A549 (cell line): Measurements from ENCODE around the gene RLN3. TPM values are rescaled to one million over a fixed set of nuclear protein-coding genes. Genes with fewer than 3 reads are reported as not detected.

Experiments
- ATAC-seq, 2 experiments: fragments of 200-7000 bp in 1 of 2; fragments of >200 bp in 1 of 2; cut with Nextera tagmentation in 1 of 2; cut with Tn5 transposase in 1 of 2; 3 replicates each; pipeline versions ENCODE4 v1.8.0 to v1.9.1; 2018 to 2020; ENCODE audit warnings: mild to moderate bottlenecking in 1 of 2, moderate library complexity in 1 of 2
- CTCF ChIA-PET: fragments of 300-600 bp; sonication (Branson Sonifier 250); formaldehyde crosslinking; extraction: SDS; loops from one replicate; lab custom pipeline; 2021; ENCODE audit warnings: antibody characterized with exemption, inconsistent platforms; lab: Yijun Ruan, JAX
- POLR2A ChIA-PET: fragments of 350-600 bp; formaldehyde crosslinking; extraction: SDS; loops from one replicate; lab custom pipeline; 2021; ENCODE audit warnings: antibody characterized with exemption, inconsistent platforms; lab: Yijun Ruan, JAX
- DNase-seq, 2 experiments: peaks; one replicate each; pipeline versions ENCODE4 v3.0.0 to v3.0.0-alpha.2; 2011 to 2016; ENCODE audit warnings: low read depth in 1 of 2, low spot score in 1 of 2
- FAIRE-seq: peaks from 2 replicates; lab custom pipeline; 2011; peaks lifted over from hg19 to GRCh38; lab: Jason Lieb, UNC
- H3K27ac ChIP-seq, 2 experiments: fragments of >200 bp; sonication (Bioruptor Twin); formaldehyde crosslinking; 3 replicates each; pipeline ENCODE4 v1.5.1; 2016 to 2017
- H3K4me1 ChIP-seq: fragments of >200 bp; sonication (Bioruptor Twin); formaldehyde crosslinking; 3 replicates; pipeline ENCODE4 v1.6.1; 2016
- H3K4me2 ChIP-seq: fragments of >200 bp; sonication (Bioruptor Twin); formaldehyde crosslinking; 3 replicates; pipeline ENCODE4 v1.6.1; 2016
- H3K4me3 ChIP-seq: fragments of >200 bp; sonication (Bioruptor Twin); formaldehyde crosslinking; 3 replicates; pipeline ENCODE4 v1.5.1; 2016
- H3K9me3 ChIP-seq: fragments of >200 bp; sonication (Bioruptor Twin); formaldehyde crosslinking; 3 replicates; pipeline ENCODE4 v1.6.1; 2016
- BHLHE40 ChIP-seq: IDR thresholded peaks from 2 replicates; pipeline ENCODE4 v1.6.1; 2012; ENCODE audit warnings: low read depth, low read length, inconsistent platforms
- CBX8 ChIP-seq: fragments of 200-600 bp; sonication (generic); IDR thresholded peaks from 2 replicates; pipeline ENCODE4 v1.6.1; 2016
- CEBPB ChIP-seq, 2 experiments: fragments of >200 bp in 1 of 2; sonication (Bioruptor Twin) in 1 of 2; formaldehyde crosslinking in 1 of 2; IDR thresholded peaks; 2 replicates each; pipeline ENCODE4 v1.6.1; 2012 to 2016
- CHD4 ChIP-seq: fragments of 200-600 bp; sonication (generic); IDR thresholded peaks from 2 replicates; pipeline ENCODE4 v1.6.1; 2016; ENCODE audit warnings: antibody characterized with exemption, mild to moderate bottlenecking, borderline replicate concordance
- EHF ChIP-seq: fragments of 250-450 bp; sonication (Bioruptor Pico); IDR thresholded peaks from 2 replicates; pipeline ENCODE4 v1.5.0; 2020; ENCODE audit warnings: mild to moderate bottlenecking
- EP300 ChIP-seq, 2 experiments: fragments of >200 bp; sonication (Bioruptor Twin); formaldehyde crosslinking; IDR thresholded peaks; 2 replicates in 1 of 2; 3 replicates in 1 of 2; pipeline ENCODE4 v1.6.1; 2016 to 2017
- ESRRA ChIP-seq: fragments of 150-350 bp; IDR thresholded peaks from 2 replicates; pipeline ENCODE4 v1.6.1; 2014; ENCODE audit warnings: mild to moderate bottlenecking, low read length, borderline replicate concordance
- FOSB ChIP-seq: fragments of 250-450 bp; sonication (Bioruptor Pico); IDR thresholded peaks from 2 replicates; pipeline ENCODE4 v1.5.0; 2020; ENCODE audit warnings: mild to moderate bottlenecking, moderate library complexity
- FOXS1 ChIP-seq: fragments of 250-450 bp; sonication (Bioruptor Pico); IDR thresholded peaks from 2 replicates; pipeline ENCODE4 v1.5.0; 2020; ENCODE audit warnings: mild to moderate bottlenecking, moderate library complexity
- GATA3 ChIP-seq: IDR thresholded peaks from 2 replicates; pipeline ENCODE4 v1.6.1; 2012; ENCODE audit warnings: borderline replicate concordance
- HDAC2 ChIP-seq: fragments of 200-600 bp; sonication (generic); IDR thresholded peaks from 2 replicates; pipeline ENCODE4 v1.6.1; 2016
- HOXB13 ChIP-seq: fragments of 250-450 bp; sonication (Bioruptor Pico); IDR thresholded peaks from 2 replicates; pipeline ENCODE4 v1.5.0; 2020; ENCODE audit warnings: low read depth, mild to moderate bottlenecking, moderate library complexity
- HOXB5 ChIP-seq: fragments of 250-450 bp; sonication (Bioruptor Pico); IDR thresholded peaks from 2 replicates; pipeline ENCODE4 v1.5.0; 2020; ENCODE audit warnings: mild to moderate bottlenecking, moderate library complexity
- JUN ChIP-seq, 2 experiments: fragments of >200 bp; sonication (Bioruptor Twin); formaldehyde crosslinking; IDR thresholded peaks; 2 replicates in 1 of 2; 3 replicates in 1 of 2; pipeline ENCODE4 v1.6.1; 2016 to 2017
- JUNB ChIP-seq: fragments of >200 bp; sonication (Bioruptor Twin); formaldehyde crosslinking; IDR thresholded peaks from 2 replicates; pipeline ENCODE4 v1.6.1; 2016
- KDM5A ChIP-seq: fragments of 200-600 bp; sonication (generic); IDR thresholded peaks from 2 replicates; pipeline ENCODE4 v1.6.1; 2016; ENCODE audit warnings: antibody characterized with exemption, mild to moderate bottlenecking
- MYC ChIP-seq: IDR thresholded peaks from 2 replicates; pipeline ENCODE4 v1.6.1; 2012; ENCODE audit warnings: mild to moderate bottlenecking, inconsistent platforms, low read length, improper control_type of control experiment, borderline replicate concordance
- NPAS2 ChIP-seq: fragments of 250-450 bp; sonication (Bioruptor Pico); IDR thresholded peaks from 2 replicates; pipeline ENCODE4 v1.8.0; 2022; ENCODE audit warnings: mild to moderate bottlenecking, moderate library complexity, borderline replicate concordance
- POLR2A ChIP-seq: IDR thresholded peaks from 2 replicates; pipeline ENCODE4 v1.6.1; 2012; ENCODE audit warnings: mild to moderate bottlenecking, low read length
- RARB ChIP-seq: fragments of 250-450 bp; sonication (Bioruptor Pico); IDR thresholded peaks from 2 replicates; pipeline ENCODE4 v1.8.0; 2021; ENCODE audit warnings: mild to moderate bottlenecking, moderate library complexity
- RCOR1 ChIP-seq: fragments of 150-350 bp; IDR thresholded peaks from 2 replicates; pipeline ENCODE4 v1.6.1; 2014; ENCODE audit warnings: antibody characterized with exemption, low read length, low read depth
- RNF2 ChIP-seq: fragments of 200-600 bp; sonication (generic); IDR thresholded peaks from 2 replicates; pipeline ENCODE4 v1.6.1; 2016; ENCODE audit warnings: low read depth, mild to moderate bottlenecking, antibody characterized with exemption, moderate library complexity, borderline replicate concordance
- SMC3 ChIP-seq: fragments of >200 bp; sonication (Bioruptor Twin); formaldehyde crosslinking; IDR thresholded peaks from 3 replicates; pipeline ENCODE4 v1.6.1; 2018; ENCODE audit warnings: inconsistent platforms
- TFCP2L1 ChIP-seq: fragments of 250-450 bp; sonication (Bioruptor Pico); IDR thresholded peaks from 2 replicates; pipeline ENCODE4 v1.5.0; 2021; ENCODE audit warnings: mild to moderate bottlenecking
- ZC3H11A ChIP-seq: fragments of 450-650 bp; IDR thresholded peaks from 2 replicates; pipeline ENCODE4 v1.6.1; 2014; ENCODE audit warnings: antibody characterized with exemption, mild to moderate bottlenecking
- ZNF302 ChIP-seq: fragments of 250-450 bp; sonication (Bioruptor Pico); IDR thresholded peaks from 2 replicates; pipeline ENCODE4 v1.9.0; 2021; ENCODE audit warnings: inconsistent platforms, mild to moderate bottlenecking, moderate library complexity
- WGBS: methylation state at CpG from one replicate; pipeline ENCODE4 v1.1.6; 2017; ENCODE audit errors: missing lambda C conversion rate; 5-methylcytosine and 5-hydroxymethylcytosine counted together
- polyA plus RNA-seq, 4 experiments: library from polyadenylated mRNA; depleted of rRNA in 3 of 4; stranded (reverse); fragments of >200 nt; fragmentation: RNase III in 1 of 4; extraction: RNeasy Plus Mini Kit Qiagen cat#74134 plus additional on column Dnase treatment in 1 of 4; gene quantifications; 2 replicates in 3 of 4; 3 replicates in 1 of 4; pipeline ENCODE4 v1.2.3, GENCODE V29; 2011 to 2017
- TF ChIP-seq, protein P1 (sequence below): fragments of 150-350 bp; IDR thresholded peaks from 2 replicates; pipeline ENCODE4 v1.6.1; 2014; ENCODE audit warnings: low read depth, mild to moderate bottlenecking, low read length
- TF ChIP-seq, protein P2 (sequence below): fragments of >200 bp; sonication (Bioruptor Twin); formaldehyde crosslinking; IDR thresholded peaks from 3 replicates; pipeline ENCODE4 v1.5.1; 2016
- TF ChIP-seq, protein P3 (sequence below): IDR thresholded peaks from 2 replicates; pipeline ENCODE4 v1.6.1; 2012; ENCODE audit warnings: low read depth, borderline replicate concordance

The RLN3 gene
- polyA plus RNA-seq, 2 of the 4 experiments (the other 2 are of a cell fraction) = not detected

DNA sequence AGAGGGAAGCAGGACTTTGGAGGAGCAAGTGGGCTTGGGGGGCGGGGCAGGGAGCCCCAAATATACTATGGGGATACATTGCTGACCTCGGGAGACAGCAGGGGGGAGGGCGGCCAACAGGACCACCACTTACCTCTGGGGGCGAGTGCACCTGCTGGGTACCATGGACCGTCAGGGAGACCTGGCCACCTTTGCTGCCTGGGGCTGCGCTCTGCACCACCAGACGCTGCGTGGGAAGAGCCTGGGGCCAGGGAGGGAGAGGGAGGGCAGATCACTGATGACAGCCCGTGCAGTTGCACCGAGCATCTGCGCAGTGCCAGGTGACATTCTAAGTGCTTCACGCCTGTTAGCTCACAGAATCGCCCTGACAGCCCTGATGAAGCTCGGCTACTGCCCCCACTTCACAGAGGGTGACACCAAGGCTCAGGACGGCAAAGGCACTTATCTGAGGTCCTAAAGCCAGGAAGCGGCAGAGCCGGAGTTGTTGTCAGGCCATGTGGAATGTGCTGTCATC lies 45.9 kb upstream of the RLN3 start:
- no peak for TF ChIP-seq KDM5A
- TF ChIP-seq JUNB = no peak
- TF ChIP-seq EP300 (IDR thresholded peaks at IDR 0.05) = no peak
- TF ChIP-seq EHF (CRISPR knock-in tag) = no peak
- TF ChIP-seq RNF2 = no peak
- TF ChIP-seq RCOR1 = no peak
- TF ChIP-seq, protein P1, sequence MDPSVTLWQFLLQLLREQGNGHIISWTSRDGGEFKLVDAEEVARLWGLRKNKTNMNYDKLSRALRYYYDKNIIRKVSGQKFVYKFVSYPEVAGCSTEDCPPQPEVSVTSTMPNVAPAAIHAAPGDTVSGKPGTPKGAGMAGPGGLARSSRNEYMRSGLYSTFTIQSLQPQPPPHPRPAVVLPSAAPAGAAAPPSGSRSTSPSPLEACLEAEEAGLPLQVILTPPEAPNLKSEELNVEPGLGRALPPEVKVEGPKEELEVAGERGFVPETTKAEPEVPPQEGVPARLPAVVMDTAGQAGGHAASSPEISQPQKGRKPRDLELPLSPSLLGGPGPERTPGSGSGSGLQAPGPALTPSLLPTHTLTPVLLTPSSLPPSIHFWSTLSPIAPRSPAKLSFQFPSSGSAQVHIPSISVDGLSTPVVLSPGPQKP = no peak
- ChIA-PET POLR2A (no interaction called here), CTCF (no interaction called here)
- no peak for FAIRE-seq
- whole genome bisulfite sequencing = 98% methylated on average over 8 of the region's 17 CpGs
- DNase-seq = no peak
- Histone ChIP-seq H3K9me3 (no peaks in the 10 kb centered on the region), H3K4me3 (no peak overlapping the region), H3K27ac (no peak overlapping the region), H3K4me1 (no peaks in the 10 kb centered on the region), H3K4me2 (no peak overlapping the region)
- ATAC-seq = no peak

DNA sequence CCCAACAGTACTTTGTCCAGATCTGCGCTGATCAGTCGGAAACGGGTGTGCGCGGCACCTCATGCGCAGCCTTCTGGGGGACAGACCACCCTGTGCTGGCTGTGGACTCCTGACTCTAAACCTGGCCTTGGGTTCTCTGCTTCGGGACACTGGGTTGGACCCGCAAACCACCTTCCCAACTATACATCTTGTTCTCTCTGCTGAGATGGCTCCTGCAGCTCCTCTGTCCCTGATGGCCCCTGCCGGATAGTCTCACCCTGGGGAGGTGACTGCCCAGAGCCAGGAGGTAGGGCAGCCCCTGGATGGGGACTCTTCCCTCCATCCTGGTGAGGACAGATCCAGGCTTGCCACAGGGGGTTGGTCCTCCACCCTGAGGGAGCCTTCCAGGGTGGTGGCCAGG lies 45.2 kb upstream of the RLN3 start:
- FAIRE-seq = no peak
- H3K4me2 ChIP-seq = no peak overlapping the region
- no peaks in the 10 kb centered on the region for H3K4me1 ChIP-seq
- H3K27ac ChIP-seq = no peak overlapping the region
- ATAC-seq = no peak
- DNase-seq = no peak
- no peak overlapping the region for H3K4me3 ChIP-seq
- CTCF ChIA-PET = no interaction called here
- H3K9me3 ChIP-seq = no peaks in the 10 kb centered on the region
- no peak for TF ChIP-seq RARB (CRISPR knock-in tag)
- TF ChIP-seq FOSB = no peak
- TF ChIP-seq ZNF302 (CRISPR knock-in tag) = no peak
- no peak for TF ChIP-seq HOXB13 (CRISPR knock-in tag)
- no peak for TF ChIP-seq JUN (IDR thresholded peaks at IDR 0.05)
- TF ChIP-seq, protein P2, sequence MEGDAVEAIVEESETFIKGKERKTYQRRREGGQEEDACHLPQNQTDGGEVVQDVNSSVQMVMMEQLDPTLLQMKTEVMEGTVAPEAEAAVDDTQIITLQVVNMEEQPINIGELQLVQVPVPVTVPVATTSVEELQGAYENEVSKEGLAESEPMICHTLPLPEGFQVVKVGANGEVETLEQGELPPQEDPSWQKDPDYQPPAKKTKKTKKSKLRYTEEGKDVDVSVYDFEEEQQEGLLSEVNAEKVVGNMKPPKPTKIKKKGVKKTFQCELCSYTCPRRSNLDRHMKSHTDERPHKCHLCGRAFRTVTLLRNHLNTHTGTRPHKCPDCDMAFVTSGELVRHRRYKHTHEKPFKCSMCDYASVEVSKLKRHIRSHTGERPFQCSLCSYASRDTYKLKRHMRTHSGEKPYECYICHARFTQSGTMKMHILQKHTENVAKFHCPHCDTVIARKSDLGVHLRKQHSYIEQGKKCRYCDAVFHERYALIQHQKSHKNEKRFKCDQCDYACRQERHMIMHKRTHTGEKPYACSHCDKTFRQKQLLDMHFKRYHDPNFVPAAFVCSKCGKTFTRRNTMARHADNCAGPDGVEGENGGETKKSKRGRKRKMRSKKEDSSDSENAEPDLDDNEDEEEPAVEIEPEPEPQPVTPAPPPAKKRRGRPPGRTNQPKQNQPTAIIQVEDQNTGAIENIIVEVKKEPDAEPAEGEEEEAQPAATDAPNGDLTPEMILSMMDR = no peak
- no peak for TF ChIP-seq POLR2A
- TF ChIP-seq HOXB5 = no peak
- TF ChIP-seq ZC3H11A = no peak
- no peak for TF ChIP-seq TFCP2L1 (CRISPR knock-in tag)
- TF ChIP-seq ESRRA = no peak
- TF ChIP-seq KDM5A = no peak
- TF ChIP-seq SMC3 = no peak
- TF ChIP-seq MYC = no peak
- no peak for TF ChIP-seq NPAS2 (CRISPR knock-in tag)
- no peak for TF ChIP-seq CHD4
- no peak for TF ChIP-seq HDAC2
- POLR2A ChIA-PET = no interaction called here
- 98% methylated on average over 8 of the region's 9 CpGs for WGBS

DNA sequence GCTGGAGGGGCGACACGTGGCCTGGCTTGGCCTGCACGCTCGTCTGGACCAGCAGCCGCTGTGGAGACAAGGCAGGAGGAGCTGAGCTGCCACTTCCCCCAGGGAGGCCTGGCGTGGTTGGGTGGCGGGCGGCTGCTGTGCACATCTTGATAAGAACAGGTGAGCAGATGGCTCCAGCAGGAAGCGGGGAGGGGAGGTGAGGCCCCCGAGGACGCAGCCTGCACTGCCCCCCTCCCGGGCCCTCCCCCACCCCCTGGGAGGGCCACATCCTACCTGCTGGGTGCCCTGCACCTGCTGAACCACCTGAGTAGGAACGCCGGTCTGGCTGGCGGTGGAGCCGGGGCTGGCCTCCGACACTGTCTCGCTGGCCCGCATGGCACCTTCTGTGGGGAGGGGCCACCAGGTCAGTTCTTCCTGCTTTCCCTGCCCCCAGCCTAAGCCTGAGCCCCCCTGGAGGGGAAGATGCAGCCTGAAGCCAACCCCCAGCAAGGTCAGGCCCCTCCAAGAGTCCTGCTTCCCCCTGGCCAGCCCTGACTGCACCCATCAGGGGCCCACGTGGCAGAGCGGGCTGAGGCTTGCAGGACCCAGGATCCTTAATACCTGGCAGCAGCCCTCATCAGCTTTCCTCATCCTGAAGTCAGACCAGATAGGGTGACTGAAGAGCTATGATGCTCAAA lies 44.6 kb upstream of the RLN3 start:
- CTCF ChIA-PET = interaction anchor here (0.9 kb wide), 1 partner anchor 11 kb away, joined by 3 read pairs; no protein-coding TSS in a partner anchor
- FAIRE-seq (no peak), ATAC-seq (no peak), DNase-seq (no peak)
- Histone ChIP-seq H3K4me3 (no peak overlapping the region), H3K27ac (no peak overlapping the region), H3K4me2 (no peak overlapping the region), H3K9me3 (no peaks in the 10 kb centered on the region), H3K4me1 (no peaks in the 10 kb centered on the region)
- 98% methylated on average over 7 of the region's 21 CpGs for WGBS
- POLR2A ChIA-PET = no interaction called here
- TF ChIP-seq EHF (CRISPR knock-in tag) = no peak
- no peak for TF ChIP-seq ESRRA
- no peak for TF ChIP-seq BHLHE40
- TF ChIP-seq CEBPB (IDR thresholded peaks at IDR 0.05) = no peak
- TF ChIP-seq TFCP2L1 (CRISPR knock-in tag) = no peak
- no peak for TF ChIP-seq RNF2
- TF ChIP-seq FOXS1 (CRISPR knock-in tag) = no peak
- no peak for TF ChIP-seq NPAS2 (CRISPR knock-in tag)
- no peak for TF ChIP-seq FOSB
- TF ChIP-seq, protein P2 = no peak
- TF ChIP-seq CBX8 = no peak
- TF ChIP-seq ZNF302 (CRISPR knock-in tag) = no peak
- no peak for TF ChIP-seq HOXB13 (CRISPR knock-in tag)
- TF ChIP-seq, protein P3, sequence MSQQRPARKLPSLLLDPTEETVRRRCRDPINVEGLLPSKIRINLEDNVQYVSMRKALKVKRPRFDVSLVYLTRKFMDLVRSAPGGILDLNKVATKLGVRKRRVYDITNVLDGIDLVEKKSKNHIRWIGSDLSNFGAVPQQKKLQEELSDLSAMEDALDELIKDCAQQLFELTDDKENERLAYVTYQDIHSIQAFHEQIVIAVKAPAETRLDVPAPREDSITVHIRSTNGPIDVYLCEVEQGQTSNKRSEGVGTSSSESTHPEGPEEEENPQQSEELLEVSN = no peak
- no peak for TF ChIP-seq HDAC2
- no peak for TF ChIP-seq GATA3
